GM15510 (cell line): ENCODE data around the gene ATP2B3.

Experiments used
- POLR2A ChIP-seq: IDR thresholded peaks from 3 replicates; pipeline ENCODE4 v1.6.1; 2011; ENCODE audit warnings: borderline replicate concordance; ENCODE audit not compliant: insufficient read length; ENCODE audit errors: extremely low read depth

ATP2B3 gene

GRCh38 chrX:153495903-153496589 lies 21.4 kb upstream of the ATP2B3 start:
- no peak for TF ChIP-seq POLR2A

DNA sequence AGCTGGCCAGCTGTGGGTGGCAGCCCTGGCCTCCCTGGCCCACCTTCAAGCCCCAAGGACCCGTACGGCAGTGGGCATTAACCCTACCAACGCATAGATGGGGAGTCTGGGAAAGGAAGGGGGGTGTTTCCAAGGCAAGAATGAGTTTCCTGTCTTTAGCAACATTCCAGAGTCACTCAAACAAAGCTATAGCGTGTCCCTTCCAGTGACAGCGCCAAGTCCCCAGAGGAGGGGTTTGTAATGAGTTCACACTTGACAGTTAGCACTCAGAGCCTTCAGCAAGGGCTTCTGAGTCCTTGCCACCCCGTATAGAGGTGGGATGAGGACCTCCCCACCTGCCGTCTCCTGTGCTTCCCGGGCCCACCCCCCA lies 20.9 kb upstream of the ATP2B3 start:
- TF ChIP-seq POLR2A: no peak

- no peak for TF ChIP-seq POLR2A
Measured at GRCh38 chrX:153498453-153498852, 19.0 kb upstream of the ATP2B3 start.

DNA sequence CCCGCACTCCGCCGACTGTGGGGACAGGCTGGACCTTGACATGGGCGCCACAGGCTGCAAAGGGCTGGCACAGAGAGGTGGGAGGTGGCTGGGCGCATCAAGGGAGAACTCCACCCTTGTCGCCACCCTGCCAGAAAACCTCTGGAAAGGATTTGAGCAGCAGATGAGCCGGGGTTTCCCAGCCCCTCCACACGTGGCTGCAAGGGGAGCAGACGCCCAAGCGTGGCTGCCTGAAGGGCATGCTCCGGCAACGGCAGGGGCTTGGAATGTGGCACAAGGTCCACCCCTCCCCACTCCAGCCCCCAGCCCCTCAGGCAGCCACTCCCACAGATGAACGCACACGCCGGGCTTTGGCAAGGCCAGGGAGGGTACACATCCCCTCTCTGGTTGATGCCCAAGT lies 18.1 kb upstream of the ATP2B3 start:
- TF ChIP-seq POLR2A: no peak

- no peak for TF ChIP-seq POLR2A
Measured at GRCh38 chrX:153499876-153500275, 17.6 kb upstream of the ATP2B3 start.

- TF ChIP-seq POLR2A: no peak
Measured at GRCh38 chrX:153500676-153501280, 16.7 kb upstream of the ATP2B3 start.

DNA sequence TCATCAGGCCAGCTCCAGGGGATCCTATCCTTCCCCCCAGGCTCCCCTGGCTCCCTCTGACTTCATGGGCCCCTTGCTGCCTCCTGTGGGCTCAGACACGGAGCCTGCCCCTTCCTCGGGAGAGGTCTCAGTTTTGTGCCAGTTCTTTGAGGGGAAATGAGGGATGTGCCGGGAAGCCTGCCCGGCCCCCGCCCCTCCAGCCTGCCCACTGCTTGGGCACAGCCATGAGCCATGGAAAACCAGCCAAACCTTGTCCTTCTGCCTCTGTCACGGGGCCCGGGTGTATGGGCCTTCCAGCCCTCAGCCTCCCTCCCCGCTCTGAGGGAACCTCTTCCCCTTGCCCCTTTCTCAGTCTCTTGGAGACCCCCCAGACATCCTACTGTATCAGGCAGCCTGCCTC lies 15.9 kb upstream of the ATP2B3 start:
- no peak for TF ChIP-seq POLR2A

DNA sequence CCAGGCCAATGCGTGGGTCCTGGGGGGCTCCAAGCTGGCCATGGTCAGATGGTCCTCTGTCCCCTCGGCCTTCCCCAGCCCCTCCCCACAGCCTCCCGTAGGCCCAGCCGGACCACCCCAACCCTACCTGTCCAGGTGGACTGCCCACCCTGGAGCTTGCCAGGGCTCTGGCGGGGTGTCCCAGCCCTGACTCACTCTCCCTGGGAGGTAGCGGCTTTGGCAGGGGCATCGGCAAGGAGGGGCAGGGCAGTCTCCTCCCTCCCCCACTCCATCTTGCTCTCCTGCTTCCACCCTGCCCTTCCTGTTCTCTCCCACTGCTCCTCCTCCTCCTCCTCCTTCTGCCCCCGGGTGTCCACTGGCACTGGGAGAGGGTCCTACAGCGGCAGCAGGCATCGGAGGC lies 15.3 kb upstream of the ATP2B3 start:
- no peak for TF ChIP-seq POLR2A

DNA sequence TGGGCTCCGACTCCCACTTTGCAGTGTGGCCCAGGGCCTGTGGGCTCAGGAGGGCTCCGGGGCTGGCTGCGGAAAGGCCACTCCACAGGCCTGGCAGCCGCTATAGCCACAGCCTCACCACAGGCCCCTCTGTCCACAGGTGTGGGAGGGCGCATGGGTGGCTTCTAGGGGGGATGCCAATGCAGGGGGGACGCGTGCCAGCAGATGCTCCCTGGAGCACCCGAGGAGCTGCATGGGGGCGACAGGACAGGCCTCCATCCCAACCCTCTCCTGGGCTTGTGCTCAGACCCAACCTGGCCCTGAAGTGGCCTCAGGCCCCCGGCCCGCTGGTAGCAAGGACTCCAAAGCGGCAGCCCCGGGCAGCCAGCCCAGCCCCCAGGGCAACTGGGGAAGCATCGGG lies 14.6 kb upstream of the ATP2B3 start:
- no peak for TF ChIP-seq POLR2A

GRCh38 chrX:153504445-153505016 lies 12.9 kb upstream of the ATP2B3 start:
- TF ChIP-seq POLR2A: no peak

- no peak for TF ChIP-seq POLR2A
Measured at GRCh38 chrX:153505361-153505760, 12.1 kb upstream of the ATP2B3 start.

DNA sequence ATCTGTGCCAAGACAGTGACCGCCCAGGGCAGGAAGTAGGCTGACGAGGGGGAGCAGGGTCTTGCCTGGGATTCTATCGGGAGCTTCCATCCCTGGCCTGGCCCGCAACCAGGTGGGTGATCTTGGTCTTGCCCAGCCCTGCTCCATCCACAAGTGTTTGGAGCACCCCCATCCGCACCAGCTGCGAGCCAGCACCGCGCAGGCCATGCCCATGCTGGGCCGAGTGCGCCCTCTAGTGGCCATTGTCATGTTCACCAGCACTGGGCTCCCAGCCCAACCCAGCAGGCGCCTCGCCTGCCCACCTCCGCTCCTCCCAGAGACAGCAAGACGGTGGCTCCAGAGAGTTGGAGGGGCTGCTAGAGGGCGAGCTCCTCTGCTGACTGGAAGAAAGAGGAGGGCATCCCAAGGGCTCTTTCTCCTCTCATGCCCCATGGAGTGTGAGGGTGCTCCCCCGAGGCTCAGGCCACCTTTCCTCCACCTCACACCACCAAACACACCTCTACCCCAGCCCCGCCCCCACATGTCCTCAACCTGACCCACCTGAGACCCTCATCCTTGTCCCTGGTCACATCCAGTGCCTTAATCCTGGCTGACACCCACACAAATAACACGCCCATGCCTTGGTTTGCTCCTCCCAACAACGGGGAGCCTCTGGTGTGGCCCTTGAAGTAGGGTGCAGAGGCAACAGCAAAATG lies 9.8 kb upstream of the ATP2B3 start:
- no peak for TF ChIP-seq POLR2A

- TF ChIP-seq POLR2A: no peak
Measured at GRCh38 chrX:153509592-153509991, 7.8 kb upstream of the ATP2B3 start.

DNA sequence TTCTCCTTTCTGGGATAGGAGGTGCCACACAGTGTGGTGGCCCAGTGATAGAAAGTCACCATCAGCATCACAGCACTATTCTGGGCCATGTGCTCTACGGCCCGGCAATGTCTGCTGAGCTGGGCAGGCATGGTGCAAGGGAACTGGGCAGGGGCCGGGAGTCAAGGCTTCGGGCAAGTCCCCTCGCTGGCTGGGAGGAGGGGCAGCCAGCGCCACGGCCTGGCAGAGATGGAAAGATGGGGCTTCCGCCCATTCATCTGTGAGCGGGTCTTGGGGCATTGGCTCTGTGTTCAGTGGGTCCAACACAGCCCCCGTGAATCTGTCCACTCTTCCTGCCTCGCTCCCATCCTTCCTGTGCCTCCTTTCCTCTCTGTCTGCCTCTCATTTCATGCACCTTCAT lies 7.1 kb upstream of the ATP2B3 start:
- no peak for TF ChIP-seq POLR2A

DNA sequence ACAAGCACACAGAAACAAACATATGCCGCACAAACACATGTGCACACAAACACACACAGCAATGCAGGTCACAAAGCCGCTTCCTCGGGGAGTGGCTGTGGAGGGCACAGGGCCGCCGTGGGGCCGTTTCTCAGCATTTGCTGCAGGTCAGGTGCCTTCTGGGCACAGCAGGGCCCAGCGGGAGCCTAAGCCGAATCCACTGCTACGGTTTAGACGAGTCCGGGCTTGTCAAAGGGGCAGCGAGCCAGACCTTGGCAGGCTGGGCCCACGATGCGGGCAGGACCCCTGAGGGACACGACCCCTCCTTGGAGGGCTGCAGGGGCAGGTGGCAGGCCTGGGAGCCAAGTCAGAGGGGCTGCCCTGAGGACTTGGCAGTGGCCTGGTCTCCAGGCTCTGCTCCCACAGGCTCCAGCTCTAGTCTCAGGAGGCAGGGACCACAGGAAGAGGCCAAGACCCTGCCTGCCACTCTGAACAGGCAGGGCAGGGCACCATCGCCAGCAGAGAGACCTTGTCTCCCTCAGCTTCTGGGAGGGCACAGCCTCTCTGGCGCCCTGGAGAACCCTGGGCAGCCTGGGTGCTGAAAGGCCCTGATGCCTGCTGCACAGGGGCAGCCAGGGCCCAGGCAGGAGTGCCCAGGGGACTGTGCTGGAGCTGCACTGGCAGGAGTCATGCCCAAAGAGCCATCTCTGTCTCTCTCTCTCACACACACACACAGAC lies 5.5 kb upstream of the ATP2B3 start:
- no peak for TF ChIP-seq POLR2A
